GM18498 (cell line): Measurements from ENCODE around the gene IL34.
"Not testable (repeated sequence)": the region's sequence is repeated elsewhere in the genome, so short reads cannot be mapped to it uniquely, and the experiment has no call there.

ENCODE experiments used
- ATAC-seq: cut with Tn5 transposase; IDR thresholded peaks from one replicate; pipeline ENCODE4 v1.9.1; 2021; ENCODE audit warnings: mild to moderate bottlenecking, moderate library complexity; ENCODE audit not compliant: unreplicated experiment

IL34 gene

DNA sequence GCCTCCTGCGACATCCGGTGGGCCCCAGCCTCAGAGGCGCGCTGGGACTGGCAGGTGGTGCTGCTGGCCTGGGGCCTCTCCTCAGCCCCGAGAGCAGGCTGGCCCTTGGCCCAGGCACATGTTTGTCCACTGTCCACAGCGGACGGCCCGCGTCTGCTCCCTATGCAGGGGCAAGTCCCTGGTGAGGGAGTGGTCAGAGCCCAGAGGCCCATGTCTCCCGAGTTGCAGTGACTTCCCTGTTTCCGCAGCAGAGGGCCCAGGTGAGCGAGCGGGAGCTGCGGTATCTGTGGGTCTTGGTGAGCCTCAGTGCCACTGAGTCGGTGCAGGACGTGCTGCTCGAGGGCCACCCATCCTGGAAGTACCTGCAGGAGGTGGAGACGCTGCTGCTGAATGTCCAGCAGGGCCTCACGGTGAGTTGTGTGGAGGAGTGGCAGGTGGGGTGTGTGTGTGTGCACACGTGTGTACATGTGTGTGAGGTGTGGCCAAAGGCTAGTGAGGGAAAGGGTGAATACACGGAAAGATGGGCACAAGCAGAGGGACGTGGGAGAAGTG, 10.4 kb downstream of the IL34 start:
- no peak for ATAC-seq

DNA sequence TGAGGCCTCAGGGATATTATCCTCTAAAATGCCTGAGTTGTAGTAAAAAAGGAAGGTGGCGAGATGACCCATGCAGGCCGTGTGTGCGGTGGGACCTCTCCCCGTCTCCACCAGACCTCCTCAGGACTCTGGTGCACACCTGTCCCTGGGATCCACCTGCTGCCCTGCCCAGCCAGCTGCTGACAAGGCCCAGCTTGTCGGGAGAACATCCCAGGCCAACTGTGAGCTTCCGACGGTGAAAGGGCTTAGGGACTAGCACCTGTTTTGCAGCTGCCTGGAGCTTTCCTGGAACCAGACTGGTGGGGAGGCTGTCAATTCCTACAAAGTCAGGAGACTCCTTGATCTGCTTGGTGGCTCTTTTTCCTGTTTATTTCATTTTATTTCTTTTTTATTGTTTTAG, 11.6 kb downstream of the IL34 start:
- ATAC-seq = no peak

DNA sequence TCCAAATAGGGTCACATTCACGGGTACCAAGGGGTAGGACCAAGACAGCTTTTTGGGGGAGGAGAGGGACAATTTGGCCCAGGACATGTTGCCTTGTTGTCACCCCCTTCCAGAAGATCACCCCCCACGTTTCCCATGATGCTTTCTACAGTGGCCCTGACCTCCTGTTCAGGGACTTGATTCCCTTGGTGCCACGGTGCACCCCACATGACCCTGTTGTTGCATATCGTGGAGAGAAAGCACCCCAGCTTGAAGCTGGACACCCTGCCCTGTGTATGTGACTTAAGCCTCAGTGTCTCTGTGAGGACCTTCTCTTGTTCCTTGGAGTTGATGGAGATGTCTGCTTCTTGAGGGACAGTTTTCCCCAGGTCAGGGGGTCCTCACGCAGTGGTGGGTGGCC, 12.6 kb downstream of the IL34 start:
- no peak for ATAC-seq

DNA sequence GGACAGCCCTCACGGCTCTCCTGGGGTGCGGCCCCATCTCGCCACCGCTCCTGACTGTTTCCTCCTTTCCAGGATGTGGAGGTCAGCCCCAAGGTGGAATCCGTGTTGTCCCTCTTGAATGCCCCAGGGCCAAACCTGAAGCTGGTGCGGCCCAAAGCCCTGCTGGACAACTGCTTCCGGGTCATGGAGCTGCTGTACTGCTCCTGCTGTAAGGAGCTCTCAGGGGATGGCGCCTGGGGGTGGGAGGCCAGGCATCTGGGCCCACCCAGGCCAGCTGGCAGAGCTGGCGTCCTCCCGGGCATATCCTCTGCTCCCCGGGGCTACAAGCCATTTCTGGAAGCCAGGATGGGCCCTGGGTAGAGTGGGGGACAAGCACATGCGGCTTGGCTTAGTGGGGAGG, 13.2 kb downstream of the IL34 start:
- no peak for ATAC-seq

DNA sequence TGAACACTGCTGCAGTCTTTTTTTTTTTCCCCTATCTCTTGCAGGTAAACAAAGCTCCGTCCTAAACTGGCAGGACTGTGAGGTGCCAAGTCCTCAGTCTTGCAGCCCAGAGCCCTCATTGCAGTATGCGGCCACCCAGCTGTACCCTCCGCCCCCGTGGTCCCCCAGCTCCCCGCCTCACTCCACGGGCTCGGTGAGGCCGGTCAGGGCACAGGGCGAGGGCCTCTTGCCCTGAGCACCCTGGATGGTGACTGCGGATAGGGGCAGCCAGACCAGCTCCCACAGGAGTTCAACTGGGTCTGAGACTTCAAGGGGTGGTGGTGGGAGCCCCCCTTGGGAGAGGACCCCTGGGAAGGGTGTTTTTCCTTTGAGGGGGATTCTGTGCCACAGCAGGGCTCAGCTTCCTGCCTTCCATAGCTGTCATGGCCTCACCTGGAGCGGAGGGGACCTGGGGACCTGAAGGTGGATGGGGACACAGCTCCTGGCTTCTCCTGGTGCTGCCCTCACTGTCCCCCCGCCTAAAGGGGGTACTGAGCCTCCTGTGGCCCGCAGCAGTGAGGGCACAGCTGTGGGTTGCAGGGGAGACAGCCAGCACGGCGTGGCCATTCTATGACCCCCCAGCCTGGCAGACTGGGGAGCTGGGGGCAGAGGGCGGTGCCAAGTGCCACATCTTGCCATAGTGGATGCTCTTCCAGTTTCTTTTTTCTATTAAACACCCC, 13.8 kb downstream of the IL34 start:
- no peak for ATAC-seq

DNA sequence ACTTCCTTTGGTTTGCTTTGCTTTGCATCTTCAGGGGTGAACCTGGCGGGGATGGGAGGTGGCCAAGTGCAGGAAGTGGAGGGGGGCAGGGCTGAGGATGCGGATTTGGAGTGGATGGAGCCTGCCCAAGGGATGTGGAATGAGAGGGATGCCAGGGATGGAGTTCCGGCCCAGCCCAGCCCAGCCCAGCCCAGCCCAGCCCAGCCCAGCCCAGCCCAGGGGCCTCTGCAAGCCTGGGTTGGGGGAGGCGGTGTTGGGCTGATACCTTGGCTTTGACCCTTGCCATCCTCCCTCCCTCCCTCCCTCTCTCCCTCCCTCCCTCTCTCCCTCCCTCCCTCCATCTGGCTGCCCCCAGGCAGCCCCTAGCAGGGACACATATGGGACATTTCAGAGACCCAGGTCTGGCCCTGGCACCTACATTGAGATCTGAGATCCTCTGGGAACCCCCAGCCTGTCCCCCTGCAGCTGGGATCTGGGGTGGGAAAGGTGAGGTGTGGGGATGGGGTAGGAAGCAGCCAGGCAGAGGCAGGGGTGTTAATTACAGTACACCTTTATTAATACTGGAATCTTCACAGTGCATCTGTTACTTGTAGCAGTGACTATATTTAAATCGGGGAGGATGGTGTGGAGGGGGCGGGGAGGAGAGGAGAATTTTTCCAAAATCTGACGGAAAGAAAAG, 14.5 kb downstream of the IL34 start:
- no peak for ATAC-seq

DNA sequence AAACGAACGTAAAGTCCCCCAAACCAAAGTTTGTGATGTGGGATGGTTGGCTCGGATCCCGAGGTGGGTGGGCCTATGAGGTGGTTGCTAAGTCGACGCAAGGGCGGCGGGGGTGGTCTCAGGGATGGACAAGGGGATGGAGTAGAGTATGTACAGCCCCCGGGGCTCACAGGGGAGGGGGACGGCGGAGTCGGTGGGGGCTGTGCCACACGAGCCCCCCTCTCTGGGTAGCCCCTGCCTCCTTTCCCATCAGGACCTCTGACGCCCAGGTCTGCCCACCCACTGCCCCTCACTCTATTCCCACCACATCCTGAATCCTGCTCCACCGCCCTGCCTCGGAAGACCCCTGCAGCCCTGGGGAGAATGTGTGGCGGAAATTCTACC, 15.2 kb downstream of the IL34 start:
- no peak for ATAC-seq

DNA sequence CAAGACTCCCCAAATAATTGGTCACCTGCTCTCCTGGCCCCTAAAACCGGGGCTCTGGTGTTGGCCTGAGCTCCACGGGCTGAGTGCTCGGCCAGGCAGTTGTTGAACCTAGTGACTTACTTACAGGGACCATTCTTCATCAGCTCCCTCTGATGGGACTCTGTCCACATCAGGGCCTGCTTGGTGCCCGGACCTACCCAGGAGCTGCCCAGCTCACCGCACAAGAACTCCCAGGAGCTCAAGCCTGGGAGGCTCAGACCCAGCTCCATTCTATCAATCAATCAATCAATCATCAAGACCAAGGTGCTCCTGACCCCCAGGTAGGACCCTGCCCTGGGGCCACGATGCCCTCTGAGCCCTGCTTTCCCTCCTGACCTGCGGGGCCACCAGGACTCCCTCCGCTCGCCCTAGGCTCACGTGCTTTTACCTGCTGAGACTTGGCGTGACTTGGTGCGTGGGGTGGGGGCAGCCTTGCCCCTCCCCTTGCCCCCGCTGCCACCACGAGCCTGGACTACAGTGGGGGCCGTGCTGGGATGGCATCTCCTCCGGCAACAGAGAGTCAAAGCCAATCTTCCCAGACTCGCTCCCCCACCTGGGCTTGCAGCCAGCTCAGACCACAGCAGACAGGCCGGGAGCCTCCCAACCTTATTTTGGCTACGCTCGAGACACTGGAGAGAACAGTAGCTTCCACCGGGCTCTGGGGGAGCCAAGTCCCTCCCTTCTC, 15.7 kb downstream of the IL34 start:
- ATAC-seq = no peak

DNA sequence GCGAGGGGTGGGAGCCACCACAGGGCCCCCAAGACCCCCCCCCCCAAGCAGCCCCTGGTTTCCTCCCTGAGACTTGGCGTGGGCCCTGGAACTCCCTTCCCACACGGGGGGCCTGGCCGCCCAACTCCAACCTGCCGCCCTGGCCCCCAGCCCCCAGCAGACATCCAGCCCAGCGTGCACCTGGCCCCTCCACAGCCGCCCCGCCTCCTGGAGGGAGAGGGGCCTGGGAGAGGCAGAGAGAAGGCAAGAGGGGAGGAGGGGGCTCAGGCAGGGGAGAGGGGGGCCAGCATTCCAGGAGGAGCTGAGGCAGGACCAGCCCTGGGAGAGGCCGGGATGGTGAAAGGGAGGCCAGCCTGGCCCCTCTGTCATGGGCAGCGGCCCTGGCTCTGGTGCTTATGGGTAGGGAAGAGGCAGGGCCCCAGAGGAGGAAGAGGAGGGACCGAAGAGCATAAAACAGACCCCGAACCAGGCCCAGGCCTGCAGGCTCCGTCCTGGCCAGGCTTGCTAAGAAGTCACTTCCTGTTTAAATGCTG, 16.7 kb downstream of the IL34 start:
- ATAC-seq = no peak

DNA sequence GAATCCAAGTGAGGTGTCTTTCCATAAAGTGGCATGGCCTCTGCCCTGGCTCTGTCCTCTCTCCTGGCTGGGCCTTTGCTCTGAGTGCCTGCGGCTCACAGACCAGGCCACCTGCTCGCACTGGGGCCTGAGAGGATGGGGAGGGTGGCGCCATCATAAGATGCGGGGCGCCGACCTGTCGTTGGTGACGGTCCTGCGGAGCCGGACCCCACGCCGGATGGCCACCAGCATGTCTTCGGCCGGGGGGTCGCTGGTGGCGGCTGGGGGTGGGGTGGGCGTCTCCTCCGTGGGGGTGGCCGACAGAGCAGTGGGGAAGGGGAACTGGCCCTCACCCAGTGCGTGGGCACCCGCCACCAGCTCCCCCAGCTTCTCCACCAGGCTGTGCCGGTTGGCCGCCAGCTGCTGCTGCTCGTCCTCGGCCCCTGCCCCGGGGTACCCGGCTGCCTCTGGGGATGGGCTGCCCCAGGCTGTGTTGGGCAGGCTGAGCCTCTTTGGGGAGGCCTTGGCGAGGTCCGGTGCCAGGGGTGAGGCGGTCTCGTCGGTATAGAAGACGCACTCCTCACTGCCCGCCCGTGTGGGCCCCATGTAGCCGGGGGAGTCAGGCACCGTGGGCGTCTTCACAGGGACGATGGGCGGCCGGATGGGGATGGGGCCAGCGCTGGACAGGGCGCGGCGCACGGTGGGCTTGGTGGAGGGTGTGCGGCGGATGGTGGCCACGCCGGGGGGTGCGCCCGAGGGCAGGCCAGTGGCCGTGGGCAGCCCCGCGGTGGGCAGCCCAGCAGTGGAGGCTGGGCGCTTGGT, 17.4 kb downstream of the IL34 start:
- ATAC-seq = no peak

DNA sequence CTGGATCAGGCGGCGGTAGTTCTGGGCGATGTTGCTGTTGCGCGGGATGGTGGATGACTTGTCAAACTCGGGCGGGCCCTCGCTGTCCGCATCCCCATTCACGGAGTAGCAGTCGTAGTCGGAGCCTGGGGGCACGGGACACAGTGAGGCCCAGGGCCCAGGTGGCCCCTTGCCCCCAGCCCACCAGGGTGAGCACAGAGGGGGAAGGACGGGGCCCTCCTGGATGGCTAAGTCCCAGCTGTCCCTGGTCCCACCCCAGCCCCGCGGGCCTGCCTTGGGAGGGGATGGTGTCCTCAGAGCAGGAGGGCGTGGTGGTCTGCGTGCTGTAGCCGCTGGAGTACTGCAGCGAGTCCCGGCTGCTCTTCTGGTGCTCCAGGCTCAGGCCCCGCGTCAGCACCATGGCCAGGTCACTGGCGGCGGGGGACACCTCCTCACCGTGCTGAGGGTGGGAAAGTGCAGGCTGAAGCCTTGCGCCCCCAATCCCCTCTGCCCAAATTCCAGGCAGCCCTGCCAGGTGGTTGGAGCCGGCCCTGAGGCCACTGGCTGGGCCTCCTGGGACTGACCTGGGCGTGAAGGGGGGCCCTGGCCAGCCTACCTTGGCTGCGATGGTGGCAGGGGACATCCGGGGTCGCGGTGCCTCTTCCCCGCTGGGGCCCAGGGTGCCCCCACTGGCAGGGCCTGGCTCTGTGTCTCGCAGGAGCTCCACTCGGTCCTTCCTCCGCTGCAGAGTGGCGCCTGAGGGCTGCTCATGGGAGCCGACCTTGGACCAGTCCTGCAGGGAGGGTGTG, 18.2 kb downstream of the IL34 start:
- ATAC-seq = no peak

DNA sequence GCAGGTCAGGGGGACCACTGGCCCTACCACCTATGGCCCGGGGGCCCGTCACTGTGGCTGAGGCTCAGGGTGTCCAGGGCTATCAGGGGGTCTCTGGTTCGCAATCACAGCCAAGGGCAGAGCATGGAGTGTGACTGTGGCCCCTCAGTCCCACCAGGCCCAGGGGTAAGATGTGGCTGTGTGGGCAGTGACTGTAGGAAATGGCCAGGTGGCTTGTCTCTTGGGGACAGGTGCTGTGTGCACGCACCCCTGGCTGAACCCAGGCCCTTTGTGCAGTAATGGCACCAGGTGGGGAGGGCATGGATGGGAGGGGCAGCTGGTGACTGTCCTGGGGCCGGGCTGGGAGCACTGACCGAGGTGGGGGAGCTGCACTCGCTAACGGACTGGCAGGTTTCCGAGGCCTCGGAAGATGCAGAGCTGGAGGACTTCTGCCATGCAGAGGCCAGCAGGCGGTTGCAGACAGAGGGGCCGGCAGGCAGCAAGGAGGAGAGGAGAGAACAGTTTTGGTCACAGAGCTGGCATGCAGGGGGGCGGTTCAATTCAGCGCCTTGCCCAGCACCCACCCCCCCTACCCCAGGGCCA, 18.8 kb downstream of the IL34 start:
- no peak for ATAC-seq

DNA sequence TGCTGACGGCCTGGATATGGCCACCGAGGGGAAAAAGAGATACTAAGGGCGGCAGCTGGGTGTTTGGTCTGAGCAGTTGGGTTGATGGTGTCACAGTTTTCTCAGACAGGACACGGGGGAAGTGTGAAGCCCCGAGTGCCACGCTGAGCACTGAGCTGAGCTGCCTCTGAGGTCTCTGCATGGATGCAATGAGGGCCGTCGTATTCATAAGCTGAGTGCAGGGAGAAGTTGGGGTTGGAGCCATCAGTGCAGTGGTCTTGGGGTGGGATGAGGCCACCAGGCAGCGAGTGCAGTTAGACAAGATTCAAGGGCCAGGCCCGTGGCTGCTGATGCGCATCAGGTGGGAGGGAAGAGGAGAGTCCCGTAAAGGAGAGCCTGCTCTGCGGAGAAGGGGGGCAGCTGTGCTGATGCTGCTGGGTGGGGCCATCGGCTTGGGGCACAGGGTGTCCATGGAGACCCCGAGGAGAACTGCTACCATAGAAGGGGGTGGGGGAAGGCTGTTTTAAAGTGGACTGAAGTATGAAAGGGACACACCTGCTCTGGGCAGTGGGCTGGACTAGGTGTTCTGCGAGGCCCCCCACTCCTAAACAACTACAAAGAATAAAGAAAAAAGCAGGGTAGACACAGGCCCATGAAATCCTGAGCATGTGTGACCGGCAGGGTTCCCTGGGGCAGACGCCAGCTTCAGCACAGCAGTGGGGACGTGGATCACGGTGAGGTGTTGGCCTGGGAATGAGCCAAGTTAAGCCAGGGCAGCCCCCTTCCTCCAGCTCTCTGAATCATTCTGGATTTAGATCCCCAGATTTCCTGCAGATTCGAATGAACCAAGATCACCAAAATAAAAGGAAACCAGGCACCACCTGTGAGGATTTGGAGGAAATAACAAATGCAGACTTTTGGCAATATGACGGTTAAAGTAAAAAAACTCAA, 19.7 kb downstream of the IL34 start:
- ATAC-seq = no peak

DNA sequence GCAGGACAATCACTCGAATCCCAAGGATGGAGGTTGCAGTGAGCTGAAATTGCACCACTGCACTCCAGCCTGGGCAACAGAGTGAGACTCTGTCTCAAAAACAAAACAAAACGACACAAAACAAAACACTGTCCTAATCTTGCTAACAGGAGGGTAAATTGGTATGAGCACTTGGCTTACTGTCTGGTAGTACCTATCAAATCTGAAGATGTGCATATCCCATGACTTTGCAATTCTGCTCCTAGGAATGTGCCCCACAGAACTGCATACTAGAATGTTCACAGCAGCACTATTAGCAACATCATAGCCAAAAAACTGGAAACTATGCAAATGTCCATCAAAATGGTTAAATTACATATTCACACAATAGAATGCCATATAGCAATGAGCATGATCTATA, 23.8 kb downstream of the IL34 start:
- ATAC-seq = no peak

DNA sequence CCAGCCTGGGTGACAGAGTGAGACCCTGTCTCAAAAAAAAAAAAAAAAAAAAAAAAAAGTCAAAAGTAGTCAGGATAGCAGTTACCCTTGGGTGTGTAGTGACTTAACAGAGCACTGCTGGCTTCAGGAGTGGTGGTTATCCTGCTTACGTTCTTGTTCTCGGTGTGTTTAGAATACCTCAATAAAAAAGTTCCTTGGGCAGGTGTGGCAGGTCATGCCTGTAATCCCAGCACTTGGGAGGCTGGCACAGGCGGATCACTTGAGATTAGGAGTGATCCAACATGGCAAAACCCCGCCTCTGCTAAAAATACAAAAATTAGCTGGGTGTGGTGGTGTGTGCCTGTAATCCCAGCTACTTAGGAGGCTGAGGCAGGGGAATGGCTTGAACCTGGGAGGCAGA, 24.6 kb downstream of the IL34 start:
- ATAC-seq = not testable (repeated sequence)

DNA sequence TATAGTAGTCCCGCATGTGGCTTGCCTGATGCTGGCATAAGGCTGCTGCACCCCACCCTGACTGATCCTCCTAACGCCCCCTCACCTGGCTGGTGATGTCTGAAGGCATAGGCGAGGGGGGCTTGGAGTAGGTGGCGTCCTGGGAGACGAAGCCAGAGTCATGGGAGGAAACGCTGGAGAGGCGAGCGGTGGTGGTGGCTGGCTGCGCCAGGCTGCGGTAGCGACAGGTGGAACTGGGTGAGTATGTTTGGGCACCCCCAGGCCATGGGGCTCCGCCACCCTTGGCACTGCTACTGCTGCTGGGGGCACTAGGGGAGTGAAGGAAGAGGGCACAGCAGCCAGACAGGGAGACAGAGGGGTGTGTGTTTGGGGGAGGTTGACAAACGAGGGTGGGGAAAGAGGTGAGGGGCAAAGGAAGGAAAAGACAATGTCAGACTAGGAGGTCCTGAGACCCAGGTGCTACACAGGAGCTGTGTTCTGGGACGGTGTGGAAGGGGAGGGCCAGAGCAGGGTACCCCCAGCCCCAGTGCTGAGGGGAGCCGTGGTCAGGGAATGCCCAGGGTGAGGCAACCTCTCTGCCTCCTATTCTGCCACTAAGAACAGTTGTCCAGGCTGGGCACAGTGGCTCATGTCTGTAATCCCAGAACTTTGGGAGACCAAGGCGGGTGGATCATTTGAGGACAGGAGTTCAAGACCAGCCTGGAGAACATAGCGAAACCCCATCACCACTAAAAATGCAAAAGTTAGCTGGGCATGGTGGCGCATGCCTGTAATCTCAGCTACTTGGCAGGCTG, 28.1 kb downstream of the IL34 start:
- ATAC-seq = no peak

DNA sequence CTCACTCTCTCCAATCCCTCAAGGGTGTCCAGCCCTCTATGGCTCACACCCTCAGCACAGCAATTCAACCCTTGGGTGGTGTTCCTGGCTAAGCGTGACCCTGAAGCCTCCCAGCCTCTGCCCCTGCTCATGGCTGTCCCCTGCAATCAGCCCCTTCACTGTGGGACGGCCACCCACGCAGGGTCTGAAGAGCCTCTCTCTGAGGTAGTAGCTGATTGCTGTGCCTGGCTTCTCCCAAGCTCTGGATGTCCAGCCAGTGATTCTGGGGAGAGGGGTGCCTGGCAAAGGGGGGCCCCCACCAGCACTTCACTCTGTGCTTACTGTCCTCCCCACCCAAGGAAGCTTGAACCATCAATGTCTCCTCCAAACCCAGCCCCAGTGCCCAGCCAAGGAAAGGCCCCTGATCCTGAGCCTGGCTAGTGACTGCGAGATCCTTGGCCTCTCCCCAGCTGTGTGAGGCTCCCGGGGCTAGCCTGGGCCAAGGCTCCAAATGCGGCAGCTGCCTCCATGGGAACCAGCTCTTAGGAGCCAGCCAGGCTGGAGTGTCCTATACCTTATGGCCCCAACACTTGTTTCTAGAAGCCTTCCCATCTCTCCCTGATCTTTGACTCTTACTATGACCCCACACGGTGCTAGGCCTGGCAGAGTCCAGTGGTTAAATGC, 29.6 kb downstream of the IL34 start:
- no peak for ATAC-seq
